Left forelimb (tissue), 1 donor: ENCODE measurements around the gene SEMA4D.
"Not testable (repeated sequence)": the region's sequence is repeated elsewhere in the genome, so short reads cannot be mapped to it uniquely, and the experiment has no call there.

ENCODE experiments used
- DNase-seq: peaks from one replicate; pipeline ENCODE4 v3.0.0-alpha.2; 2018; ENCODE audit warnings: low spot score

Gene SEMA4D

DNA sequence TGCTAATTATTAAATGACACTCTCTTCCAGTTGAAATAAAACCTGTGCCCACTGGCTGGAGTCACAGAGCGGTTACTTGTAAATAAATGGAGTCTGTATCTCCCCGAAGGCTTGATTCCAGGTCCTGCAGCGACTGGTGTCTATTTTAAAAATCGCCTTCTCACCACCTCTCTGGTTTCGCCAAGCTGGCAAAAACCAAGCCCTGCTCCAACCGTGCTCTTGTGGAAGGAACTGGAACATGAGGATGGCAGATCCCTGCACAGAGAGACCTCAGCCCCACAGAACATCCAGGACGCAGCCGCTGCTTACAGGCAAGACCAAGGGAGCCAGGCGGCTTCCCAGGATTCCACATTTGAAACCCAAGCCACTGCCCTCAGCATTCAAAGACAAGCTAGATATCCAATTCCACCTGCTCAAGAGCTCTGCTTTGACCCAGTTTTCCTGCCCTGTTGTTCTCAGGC is 15.0 kb downstream of the SEMA4D start:
- DNase-seq: no peak

DNA sequence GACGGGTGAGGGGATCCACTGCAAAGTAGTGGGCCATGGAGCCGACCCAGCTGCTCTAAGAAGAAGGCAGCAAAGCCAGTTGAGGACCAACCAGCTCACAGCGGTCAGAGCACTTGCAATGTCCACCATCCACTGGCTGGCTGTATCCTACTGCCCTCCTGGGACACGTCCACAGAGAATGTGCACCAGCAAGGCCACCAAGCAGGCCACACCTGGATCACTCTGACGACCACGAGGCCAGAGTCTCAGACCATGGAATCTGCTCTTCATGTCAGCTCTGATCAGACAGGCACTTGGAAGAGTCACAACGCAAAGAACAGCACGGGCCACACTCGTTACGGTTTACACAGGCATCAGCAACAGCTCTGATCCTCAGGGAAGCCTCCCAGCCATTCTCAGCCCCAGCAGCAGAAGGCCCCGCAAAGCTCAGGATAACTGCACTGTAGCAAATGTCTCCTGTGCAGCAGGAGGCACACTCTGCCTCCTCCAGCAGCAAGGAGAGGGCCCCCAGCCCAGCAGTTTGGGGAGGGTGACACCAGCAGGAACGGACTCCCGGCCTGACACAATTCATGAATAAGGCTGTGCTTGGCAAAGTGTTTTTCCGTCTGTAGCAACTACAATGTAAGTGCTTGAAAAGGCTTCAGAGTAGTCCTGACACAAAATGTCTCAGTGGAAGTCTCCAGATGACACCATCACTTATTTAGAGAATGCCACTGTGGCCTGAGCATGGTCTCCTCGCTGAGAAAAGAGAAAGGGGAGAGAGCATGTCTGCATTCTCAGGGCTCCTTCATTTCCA is 15.7 kb downstream of the SEMA4D start:
- no peak for DNase-seq

DNA sequence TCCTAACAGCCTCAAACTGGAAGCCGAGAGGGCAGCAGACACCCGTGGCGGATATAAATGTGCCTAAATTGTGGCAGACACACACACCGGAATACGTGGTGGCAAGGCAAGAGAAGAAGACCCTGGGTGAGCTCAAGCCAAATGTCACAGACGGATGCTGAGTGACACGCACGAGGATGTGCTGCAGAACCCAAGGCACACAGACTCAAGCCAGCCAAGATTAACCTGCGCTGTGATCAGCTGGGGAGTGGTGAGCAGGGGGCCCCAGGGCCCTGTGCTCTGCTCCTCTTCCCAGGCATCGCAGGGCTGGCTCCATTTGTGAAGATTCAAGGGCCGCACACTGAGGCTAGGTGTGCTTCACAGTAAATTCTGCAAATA is 16.4 kb downstream of the SEMA4D start:
- peak; percentile 33 for DNase-seq

DNA sequence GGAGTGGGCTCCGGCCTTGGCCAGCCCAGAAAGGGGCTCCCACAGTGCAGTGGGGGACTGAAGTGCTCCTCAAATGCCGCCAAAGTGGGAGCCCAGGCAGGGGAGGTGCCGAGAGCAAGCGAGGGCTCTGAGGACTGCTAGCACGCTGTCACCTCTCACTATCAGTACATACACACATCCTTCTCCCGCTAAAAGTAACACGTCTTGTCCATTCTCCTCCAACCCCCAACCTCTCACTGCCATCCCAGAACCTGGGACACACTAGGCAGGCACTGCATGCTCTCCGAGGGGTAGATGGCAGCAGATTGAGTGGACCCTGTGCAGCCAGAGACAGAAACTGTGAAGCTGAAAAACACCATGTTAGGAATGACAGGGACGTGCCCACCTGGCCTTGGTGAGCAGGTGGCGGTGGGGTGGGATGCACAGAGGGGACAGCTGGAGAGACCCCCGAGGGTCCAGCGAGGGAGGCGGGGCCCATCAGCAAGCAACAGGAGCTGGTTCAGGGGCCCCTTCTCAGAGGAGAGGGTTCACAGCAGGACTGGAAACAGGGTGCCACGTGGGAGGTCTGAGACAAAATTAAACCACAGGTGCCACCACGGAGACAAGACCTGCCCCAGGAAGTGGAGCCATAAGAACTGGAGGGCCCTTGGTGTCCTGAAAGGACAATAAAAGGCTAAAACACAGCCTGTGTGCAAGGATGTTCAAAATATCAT is 16.9 kb downstream of the SEMA4D start:
- peak; percentile 30 for DNase-seq

DNA sequence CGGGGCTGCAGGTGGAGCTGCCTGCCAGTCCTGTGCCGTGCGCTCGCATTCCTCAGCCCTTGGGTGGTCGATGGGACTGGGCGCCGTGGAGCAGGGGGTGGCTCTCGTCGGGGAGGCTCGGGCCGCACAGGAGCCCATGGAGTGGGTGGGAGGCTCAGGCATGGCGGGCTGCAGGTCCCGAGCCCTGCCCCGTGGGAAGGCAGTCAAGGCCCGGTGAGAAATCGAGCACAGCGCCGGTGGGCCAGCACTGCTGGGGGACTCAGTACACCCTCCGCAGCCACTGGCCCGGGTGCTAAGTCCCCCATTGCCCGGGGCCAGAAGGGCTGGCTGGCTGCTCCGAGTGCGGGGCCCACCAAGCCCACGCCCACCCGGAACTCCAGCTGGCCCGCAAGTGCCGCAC is 17.5 kb downstream of the SEMA4D start:
- DNase-seq: not testable (repeated sequence)

DNA sequence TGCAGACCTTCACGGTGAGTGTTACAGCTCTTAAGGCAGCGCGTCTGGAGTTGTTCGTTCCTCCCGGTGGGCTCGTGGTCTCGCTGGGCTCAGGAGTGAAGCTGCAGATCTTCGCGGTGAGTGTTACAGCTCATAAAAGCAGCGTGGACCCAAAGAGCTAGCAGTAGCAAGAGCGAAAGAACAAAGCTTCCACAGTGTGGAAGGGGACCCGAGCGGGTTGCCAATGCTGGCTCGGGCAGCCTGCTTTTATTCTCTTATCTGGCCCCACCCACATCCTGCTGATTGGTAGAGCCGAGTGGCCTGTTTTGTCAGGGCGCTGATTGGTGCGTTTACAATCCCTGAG is 18.3 kb downstream of the SEMA4D start:
- not testable (repeated sequence) for DNase-seq

DNA sequence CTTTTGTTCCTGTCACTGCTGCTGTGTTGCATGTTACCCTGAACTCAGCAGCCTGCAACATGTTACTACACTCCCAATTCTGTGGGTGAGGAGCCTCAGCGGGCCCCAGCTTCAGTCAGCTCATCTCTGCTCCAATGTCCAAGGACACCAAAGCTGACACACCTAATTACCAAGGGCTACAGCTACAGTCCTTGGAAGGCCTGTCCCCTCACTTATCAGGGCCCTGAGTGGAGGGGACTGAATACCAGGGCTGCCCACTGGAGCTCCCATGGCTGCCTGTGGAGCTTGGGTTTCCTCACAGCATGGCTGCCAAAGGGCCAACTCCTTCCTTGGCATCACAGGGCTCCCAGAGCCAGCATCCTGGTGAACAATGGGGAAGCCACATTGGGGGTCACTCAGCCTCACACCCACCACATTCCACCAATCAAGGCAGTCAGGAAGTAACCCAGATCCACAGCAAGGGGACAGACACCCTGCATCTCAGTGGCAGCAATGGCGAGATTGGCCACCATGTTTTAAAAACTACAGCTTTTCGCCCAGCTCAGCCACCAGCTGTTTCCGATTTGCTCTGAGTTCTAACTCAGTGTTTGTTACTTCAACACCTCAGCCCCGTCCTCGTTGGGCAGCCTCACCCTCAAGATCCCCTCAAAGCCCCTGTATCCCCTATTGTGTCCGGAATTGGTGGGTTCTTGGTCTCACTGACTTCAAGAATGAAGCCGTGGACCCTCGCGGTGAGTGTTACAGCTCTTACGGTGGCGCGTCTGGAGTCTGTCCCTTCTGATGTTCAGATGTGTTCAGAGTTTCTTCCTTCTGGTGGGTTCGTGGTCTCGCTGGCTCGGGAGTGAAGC is 18.9 kb downstream of the SEMA4D start:
- peak; percentile 17 for DNase-seq

DNA sequence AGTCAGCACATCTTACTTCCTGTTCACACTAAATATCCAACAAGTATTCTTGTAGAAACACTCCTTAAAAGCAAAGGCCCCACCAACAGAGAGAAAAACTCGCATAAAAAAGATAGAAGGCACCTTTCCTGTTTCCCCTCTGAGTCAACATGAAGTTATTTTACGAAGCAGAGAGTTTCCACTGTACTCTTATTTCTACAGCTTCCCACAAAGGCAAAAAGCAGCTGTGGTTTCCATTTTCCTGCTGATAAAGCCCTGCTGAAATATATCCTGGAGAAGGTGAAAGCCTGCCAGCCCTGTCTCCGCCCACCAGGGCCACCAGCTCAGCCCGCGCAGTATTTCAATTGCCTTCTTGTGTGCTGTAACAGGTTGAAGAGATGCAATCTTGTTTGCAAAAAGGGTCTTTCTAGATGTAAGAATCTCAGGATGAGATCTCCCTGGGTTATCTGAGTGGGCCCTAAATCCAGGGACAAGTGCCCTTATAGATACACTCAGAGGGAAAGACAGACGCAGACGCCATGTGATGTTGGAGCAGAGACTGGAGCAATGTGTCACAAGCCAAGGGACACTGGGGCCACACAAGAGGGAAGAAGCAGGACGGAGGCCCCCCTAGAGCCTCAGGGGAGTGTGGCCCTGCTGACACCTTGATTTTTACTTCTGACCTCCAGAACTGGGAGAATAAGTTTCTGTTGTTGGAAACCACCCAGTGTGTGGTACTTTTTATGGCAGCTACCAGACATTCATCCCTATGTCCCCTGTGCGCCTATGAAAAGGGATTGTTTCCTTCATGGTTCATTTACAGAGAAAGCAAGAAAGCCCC is 19.9 kb downstream of the SEMA4D start:
- DNase-seq: no peak

DNA sequence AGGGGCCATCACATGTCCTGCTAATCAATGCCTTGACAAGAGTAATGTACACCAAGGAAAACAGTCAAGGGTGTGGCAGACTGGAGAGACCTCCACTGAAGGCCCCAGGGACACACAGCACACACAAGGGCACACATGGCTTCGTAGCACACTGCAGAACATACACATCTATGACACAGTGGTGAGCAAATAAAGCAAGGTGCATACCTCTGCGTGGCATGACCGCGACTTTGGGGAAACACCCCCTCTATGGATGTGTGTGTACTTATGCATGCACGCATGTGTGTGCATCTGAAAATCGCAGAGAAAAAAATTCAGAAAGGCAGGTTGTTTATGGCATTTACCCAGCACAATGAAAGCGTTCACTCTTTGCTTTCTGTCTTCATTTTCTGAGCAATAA is 20.5 kb downstream of the SEMA4D start:
- DNase-seq: no peak

DNA sequence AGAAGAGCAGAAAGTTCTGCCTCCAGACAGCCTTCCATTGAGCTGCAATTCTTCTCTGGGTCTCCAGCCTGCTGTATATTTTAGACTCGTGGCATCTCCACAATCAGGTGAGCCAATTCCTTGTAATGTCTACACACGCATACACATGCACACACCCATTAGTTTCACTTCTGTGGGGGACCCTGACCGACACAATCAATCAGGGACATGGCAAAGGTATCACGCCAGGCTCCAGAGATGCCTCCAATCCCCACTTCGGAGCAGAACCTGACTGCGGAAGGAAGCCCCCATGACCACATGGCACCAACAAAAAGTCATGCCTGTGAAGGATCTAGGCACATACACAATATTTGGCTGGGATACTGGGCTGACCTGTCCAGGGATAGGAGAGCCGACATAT is 21.4 kb downstream of the SEMA4D start:
- no peak for DNase-seq

DNA sequence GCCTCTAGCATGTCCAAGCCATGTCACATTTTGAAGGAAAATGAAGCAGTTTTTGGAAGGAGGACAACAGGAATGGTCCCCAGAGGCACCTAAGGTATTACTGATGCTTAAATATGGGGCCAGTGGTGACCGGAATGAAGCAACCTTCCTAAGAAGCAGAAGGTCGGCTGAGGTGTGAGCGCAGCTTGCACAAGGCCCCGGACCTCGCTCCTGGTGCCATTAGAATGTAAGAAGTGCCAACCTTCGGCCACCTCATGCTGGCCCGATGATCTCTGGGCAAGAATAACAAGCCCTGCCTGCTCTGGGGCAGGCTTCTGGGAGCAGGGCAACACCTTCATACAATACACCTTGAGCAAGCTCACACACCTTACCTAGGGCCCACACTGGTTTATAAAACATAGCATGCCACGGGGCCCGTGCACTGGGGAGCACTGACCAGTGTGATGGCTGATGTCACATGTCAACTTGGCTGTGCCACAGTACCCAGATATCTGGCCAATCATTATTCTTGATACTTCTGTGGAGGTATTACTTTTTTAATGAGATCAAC is 21.9 kb downstream of the SEMA4D start:
- no peak for DNase-seq

DNA sequence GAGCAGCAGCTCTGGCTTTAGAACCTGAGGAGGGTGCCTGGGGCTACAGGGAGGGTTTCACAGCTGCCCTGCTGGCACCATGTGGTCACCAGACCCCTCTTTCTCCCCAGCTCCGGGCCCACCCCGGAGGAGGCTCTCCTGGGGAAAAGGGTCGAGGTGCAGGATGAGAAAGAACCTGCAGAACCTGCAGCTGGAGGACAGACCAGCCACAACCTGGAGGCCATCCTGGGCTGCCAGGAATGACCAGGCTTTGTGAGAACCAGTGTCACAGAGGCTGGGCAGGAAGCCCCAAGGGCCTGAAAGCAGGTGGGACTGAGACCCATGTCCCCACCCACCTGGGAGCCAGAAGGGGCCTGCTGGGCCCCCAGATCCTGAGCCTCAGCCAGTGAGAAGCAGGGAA is 23.0 kb downstream of the SEMA4D start:
- DNase-seq: no peak

DNA sequence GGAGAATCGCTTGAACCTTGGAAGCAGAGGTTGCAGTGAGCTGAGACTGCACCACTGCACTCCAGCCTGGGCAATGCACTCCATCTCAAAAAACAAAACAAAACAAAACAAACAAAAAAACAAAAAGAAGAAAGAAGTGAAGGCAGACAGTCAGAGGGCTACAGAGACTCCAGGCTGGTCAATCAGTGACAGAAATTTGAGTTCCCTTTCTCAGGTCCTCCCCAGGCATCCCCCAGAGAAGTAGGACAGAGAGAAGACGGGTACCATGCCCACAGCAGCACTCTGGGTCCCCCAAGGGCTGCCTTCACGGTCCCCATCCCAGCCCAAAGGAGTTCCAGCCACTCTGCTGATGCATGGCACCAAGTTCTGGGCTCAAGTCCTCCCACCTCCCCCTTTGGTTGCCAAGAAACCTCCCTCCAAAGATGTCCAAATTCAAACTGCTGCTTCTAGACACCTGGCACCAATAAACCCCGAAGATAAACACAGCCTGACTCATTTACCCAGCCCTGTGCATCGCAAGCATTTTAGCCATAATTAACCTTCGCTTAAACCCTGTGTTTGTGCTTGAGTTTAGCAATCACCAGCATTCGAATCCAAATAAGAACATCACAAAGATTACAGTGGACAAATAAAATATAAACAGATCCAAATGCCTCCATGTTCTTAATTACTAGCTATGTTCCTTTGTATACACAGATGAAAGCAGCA is 24.0 kb downstream of the SEMA4D start:
- no peak for DNase-seq

DNA sequence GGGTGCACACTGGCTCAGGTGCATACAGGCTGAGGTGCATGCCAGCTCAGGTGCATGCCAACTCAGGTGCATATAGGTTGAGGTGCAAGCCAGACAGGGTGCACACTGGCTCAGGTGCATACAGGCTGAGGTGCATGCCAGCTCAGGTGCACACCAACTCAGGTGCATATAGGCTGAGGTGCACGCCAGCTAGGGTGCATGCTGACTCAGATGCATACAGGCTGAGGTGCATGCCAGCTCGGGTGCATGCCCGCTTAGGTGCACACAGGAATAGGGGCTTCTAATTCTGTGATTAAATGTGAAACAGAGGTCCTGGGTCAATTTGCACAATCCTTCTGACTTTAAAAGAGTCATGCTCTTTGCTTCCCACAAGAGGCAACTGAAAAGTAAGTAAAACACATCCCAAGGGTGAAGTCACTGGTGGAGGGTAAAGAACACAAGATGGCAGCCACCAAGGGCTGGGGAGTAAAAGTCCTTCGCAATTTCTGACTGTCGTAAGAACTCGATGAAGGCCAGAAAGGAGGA is 26.1 kb downstream of the SEMA4D start:
- DNase-seq: not testable (repeated sequence)

DNA sequence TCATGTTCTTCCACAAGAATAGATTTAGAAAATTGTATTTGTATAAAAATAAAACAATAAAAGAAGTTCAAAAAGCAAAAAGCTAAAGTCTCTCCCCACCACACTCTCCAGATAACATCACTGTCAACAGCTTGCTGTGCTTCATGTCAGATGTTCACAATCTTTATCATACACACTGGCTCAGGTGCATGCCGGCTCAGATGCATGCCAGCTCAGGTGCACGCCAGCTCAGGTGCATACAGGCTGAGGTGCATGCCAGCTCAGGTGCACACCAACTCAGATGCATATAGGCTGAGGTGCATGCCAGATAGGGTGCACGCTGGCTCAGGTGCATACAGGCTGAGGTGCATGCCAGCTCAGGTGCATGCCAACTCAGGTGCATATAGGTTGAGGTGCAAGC is 26.5 kb downstream of the SEMA4D start:
- DNase-seq: no peak

DNA sequence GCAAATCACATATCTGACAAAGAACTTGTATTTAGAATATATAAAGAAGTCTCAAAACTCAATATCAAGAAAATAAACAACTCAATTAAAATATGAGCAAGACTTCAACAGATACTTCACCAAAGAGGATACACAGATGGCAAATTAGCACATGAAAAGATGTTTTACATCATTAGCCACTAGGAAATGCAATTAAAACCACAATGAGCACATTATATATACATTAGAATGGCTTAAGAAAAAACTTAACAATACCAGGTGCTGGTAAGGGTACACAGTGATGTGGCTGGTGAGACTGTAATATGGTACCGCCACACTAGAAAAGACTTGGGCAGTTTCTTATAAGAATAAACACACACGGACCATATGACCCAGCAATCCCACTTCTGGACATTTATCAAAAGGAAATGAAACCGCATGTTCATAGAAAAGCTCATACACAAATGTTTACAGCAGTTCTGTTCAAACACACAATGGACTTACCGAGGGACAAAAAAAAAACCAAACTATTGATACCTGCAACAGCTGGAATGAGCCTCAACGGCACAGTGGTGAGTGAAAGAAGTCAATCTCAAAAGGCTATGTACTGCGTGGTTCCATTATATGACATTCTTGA is 27.6 kb downstream of the SEMA4D start:
- DNase-seq: no peak

DNA sequence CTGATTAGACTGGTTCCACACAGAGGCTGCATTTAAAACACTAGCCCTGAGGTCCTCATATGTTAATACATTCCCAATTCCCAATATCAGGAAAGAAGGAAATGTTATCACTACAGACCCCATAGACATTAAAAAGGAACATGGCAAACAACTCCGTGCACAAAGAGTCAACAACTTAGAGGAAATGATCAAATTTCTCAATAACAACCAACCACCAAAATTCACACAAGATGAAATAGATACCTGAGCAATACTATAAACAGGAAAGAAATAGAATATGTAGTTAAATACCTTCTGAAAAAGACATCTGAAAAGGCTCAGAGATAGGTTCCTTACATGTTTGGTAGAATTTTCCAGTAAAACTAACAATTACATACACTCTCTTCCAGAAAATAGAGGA is 28.9 kb downstream of the SEMA4D start:
- DNase-seq: no peak

DNA sequence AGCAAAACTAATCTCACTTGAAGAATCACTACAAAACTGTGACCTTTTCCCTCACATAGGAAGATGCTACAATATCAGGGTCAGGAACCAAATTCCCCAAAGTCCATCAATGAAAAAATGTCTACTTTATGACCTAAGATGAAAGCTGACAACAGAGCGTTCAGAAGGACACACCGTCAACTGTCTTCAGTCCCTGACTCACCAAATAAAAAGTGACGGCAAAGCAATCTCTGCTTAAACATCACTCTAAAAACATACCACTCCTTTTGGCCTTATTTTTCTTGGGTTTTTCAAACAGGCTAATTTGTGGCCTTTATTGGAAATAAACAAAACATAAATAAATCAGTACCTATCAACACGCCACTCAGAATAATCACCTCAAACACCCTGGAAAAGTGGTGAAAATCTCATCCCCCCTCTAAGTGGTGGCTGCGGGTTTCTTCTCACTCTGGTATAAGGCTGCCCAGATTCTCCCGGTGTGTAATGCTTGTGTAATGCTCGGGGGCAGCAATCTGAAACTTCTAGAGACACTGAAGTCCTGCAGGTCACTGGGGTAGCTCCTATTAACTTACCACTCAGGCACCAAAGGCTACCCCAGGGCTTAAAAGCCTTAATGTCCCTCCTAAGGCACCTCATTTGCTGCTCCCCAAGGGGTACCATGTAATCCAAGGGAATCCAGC is 29.5 kb downstream of the SEMA4D start:
- no peak for DNase-seq

DNA sequence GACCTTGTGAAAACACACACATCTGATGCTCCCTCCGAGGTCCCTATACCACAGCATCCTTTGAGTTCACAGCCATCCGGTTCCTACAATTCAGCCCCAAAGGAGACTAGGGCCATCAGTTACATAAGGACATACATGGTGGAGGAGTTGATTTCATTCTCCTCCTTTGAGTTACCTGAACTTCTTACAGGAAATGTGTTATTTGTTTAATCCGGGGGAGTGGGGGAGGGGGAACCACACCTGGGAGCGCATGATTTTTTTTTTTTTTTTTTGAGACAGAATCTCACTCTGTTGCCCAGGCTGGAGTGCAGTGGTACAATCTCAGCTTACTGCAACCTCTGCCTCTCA is 30.7 kb downstream of the SEMA4D start:
- no peak for DNase-seq
